ENCODE data around the gene ADAMTSL5.
"Not testable (repeated sequence)": the region's sequence is repeated elsewhere in the genome, so short reads cannot be mapped to it uniquely, and the experiment has no call there.

The ADAMTSL5 gene

GRCh38 chr19:1551068-1552040 is 38.5 kb upstream of the ADAMTSL5 start:
- Histone ChIP-seq H3K79me2 (ENCODE audit: control insufficient read depth, insufficient read depth, low read length, unreplicated experiment) (no peaks in the 10 kb centered on the region), H3K36me3 (ENCODE audit: insufficient read depth, low read length) (no peaks in the 10 kb centered on the region), H3K4me1 (ENCODE audit: control insufficient read depth, insufficient read depth, low read length, unreplicated experiment) (no peaks in the 10 kb centered on the region), H3K27me3 (ENCODE audit: insufficient read depth, low read length) (no peaks in the 10 kb centered on the region), H2AFZ (ENCODE audit: low read length, unreplicated experiment) (no peak overlapping the region), H3K4me3 (ENCODE audit: low read depth, low read length) (no peak overlapping the region), H3K27ac (ENCODE audit: low read depth, low read length) (no peak overlapping the region)

GRCh38 chr19:1549332-1549945 is 36.6 kb upstream of the ADAMTSL5 start:
- H3K27me3 ChIP-seq (ENCODE audit: insufficient read depth, low read length), result no peaks in the 10 kb centered on the region
- no peaks in the 10 kb centered on the region for H3K36me3 ChIP-seq (ENCODE audit: insufficient read depth, low read length)

GRCh38 chr19:1540365-1540925 is 27.6 kb upstream of the ADAMTSL5 start:
- Histone ChIP-seq H2AFZ (ENCODE audit: low read length, unreplicated experiment) (no peak overlapping the region), H3K79me2 (ENCODE audit: control insufficient read depth, insufficient read depth, low read length, unreplicated experiment) (no peaks in the 10 kb centered on the region), H3K4me3 (ENCODE audit: low read depth, low read length) (no peak overlapping the region), H3K4me1 (ENCODE audit: control insufficient read depth, insufficient read depth, low read length, unreplicated experiment) (peaks cover 5% of the 10 kb centered on the region), H3K27ac (ENCODE audit: low read depth, low read length) (no peak overlapping the region), H3K27me3 (ENCODE audit: insufficient read depth, low read length) (no peaks in the 10 kb centered on the region), H3K36me3 (ENCODE audit: insufficient read depth, low read length) (no peaks in the 10 kb centered on the region)

More at GRCh38 chr19:1549332-1549945, 36.6 kb upstream of the ADAMTSL5 start:
- Histone ChIP-seq H3K79me2 (ENCODE audit: control insufficient read depth, insufficient read depth, low read length, unreplicated experiment) (no peaks in the 10 kb centered on the region), H3K27ac (ENCODE audit: low read depth, low read length) (no peak overlapping the region), H2AFZ (ENCODE audit: low read length, unreplicated experiment) (no peak overlapping the region), H3K4me1 (ENCODE audit: control insufficient read depth, insufficient read depth, low read length, unreplicated experiment) (no peaks in the 10 kb centered on the region), H3K4me3 (ENCODE audit: low read depth, low read length) (no peak overlapping the region)

- not testable (repeated sequence) for H3K36me3 ChIP-seq (ENCODE audit: insufficient read depth, low read length); H3K4me1 ChIP-seq (ENCODE audit: control insufficient read depth, insufficient read depth, low read length, unreplicated experiment); H2AFZ ChIP-seq (ENCODE audit: low read length, unreplicated experiment); H3K4me3 ChIP-seq (ENCODE audit: low read depth, low read length); H3K79me2 ChIP-seq (ENCODE audit: control insufficient read depth, insufficient read depth, low read length, unreplicated experiment); H3K27me3 ChIP-seq (ENCODE audit: insufficient read depth, low read length); H3K27ac ChIP-seq (ENCODE audit: low read depth, low read length)
These were observed 26.9 kb upstream of the ADAMTSL5 start for GRCh38 chr19:1539749-1540148.

- Histone ChIP-seq H3K4me3 (ENCODE audit: low read depth, low read length) (peak overlapping the region; percentile 59), H3K27me3 (ENCODE audit: insufficient read depth, low read length) (no peaks in the 10 kb centered on the region), H2AFZ (ENCODE audit: low read length, unreplicated experiment) (no peak overlapping the region), H3K4me1 (ENCODE audit: control insufficient read depth, insufficient read depth, low read length, unreplicated experiment) (peaks cover 5% of the 10 kb centered on the region), H3K27ac (ENCODE audit: low read depth, low read length) (no peak overlapping the region), H3K36me3 (ENCODE audit: insufficient read depth, low read length) (no peaks in the 10 kb centered on the region), H3K79me2 (ENCODE audit: control insufficient read depth, insufficient read depth, low read length, unreplicated experiment) (no peaks in the 10 kb centered on the region)
These were observed 26.2 kb upstream of the ADAMTSL5 start for GRCh38 chr19:1538978-1539377.

GRCh38 chr19:1535699-1536098 is 22.9 kb upstream of the ADAMTSL5 start:
- H2AFZ ChIP-seq (ENCODE audit: low read length, unreplicated experiment); H3K36me3 ChIP-seq (ENCODE audit: insufficient read depth, low read length); H3K27ac ChIP-seq (ENCODE audit: low read depth, low read length); H3K27me3 ChIP-seq (ENCODE audit: insufficient read depth, low read length); H3K4me3 ChIP-seq (ENCODE audit: low read depth, low read length); H3K79me2 ChIP-seq (ENCODE audit: control insufficient read depth, insufficient read depth, low read length, unreplicated experiment); H3K4me1 ChIP-seq (ENCODE audit: control insufficient read depth, insufficient read depth, low read length, unreplicated experiment): not testable (repeated sequence)

GRCh38 chr19:1534972-1535371 is 22.2 kb upstream of the ADAMTSL5 start:
- Histone ChIP-seq H3K79me2 (ENCODE audit: control insufficient read depth, insufficient read depth, low read length, unreplicated experiment) (no peaks in the 10 kb centered on the region), H3K27ac (ENCODE audit: low read depth, low read length) (no peak overlapping the region), H2AFZ (ENCODE audit: low read length, unreplicated experiment) (no peak overlapping the region), H3K27me3 (ENCODE audit: insufficient read depth, low read length) (no peaks in the 10 kb centered on the region), H3K36me3 (ENCODE audit: insufficient read depth, low read length) (no peaks in the 10 kb centered on the region), H3K4me1 (ENCODE audit: control insufficient read depth, insufficient read depth, low read length, unreplicated experiment) (peaks cover 5% of the 10 kb centered on the region), H3K4me3 (ENCODE audit: low read depth, low read length) (no peak overlapping the region)

GRCh38 chr19:1533510-1534150 is 20.8 kb upstream of the ADAMTSL5 start:
- Histone ChIP-seq H3K36me3 (ENCODE audit: insufficient read depth, low read length) (no peaks in the 10 kb centered on the region), H3K79me2 (ENCODE audit: control insufficient read depth, insufficient read depth, low read length, unreplicated experiment) (no peaks in the 10 kb centered on the region), H3K27ac (ENCODE audit: low read depth, low read length) (no peak overlapping the region), H3K27me3 (ENCODE audit: insufficient read depth, low read length) (no peaks in the 10 kb centered on the region), H3K4me3 (ENCODE audit: low read depth, low read length) (no peak overlapping the region), H3K4me1 (ENCODE audit: control insufficient read depth, insufficient read depth, low read length, unreplicated experiment) (peaks cover 1% of the 10 kb centered on the region), H2AFZ (ENCODE audit: low read length, unreplicated experiment) (no peak overlapping the region)

GRCh38 chr19:1532003-1532402 is 19.2 kb upstream of the ADAMTSL5 start:
- Histone ChIP-seq H3K27me3 (ENCODE audit: insufficient read depth, low read length) (no peaks in the 10 kb centered on the region), H3K4me3 (ENCODE audit: low read depth, low read length) (no peak overlapping the region), H3K4me1 (ENCODE audit: control insufficient read depth, insufficient read depth, low read length, unreplicated experiment) (no peaks in the 10 kb centered on the region), H3K27ac (ENCODE audit: low read depth, low read length) (no peak overlapping the region), H2AFZ (ENCODE audit: low read length, unreplicated experiment) (no peak overlapping the region), H3K36me3 (ENCODE audit: insufficient read depth, low read length) (no peaks in the 10 kb centered on the region), H3K79me2 (ENCODE audit: control insufficient read depth, insufficient read depth, low read length, unreplicated experiment) (no peaks in the 10 kb centered on the region)

GRCh38 chr19:1531587-1531986 is 18.8 kb upstream of the ADAMTSL5 start:
- Histone ChIP-seq H2AFZ (ENCODE audit: low read length, unreplicated experiment) (no peak overlapping the region), H3K27ac (ENCODE audit: low read depth, low read length) (no peak overlapping the region), H3K4me1 (ENCODE audit: control insufficient read depth, insufficient read depth, low read length, unreplicated experiment) (no peaks in the 10 kb centered on the region), H3K36me3 (ENCODE audit: insufficient read depth, low read length) (no peaks in the 10 kb centered on the region), H3K27me3 (ENCODE audit: insufficient read depth, low read length) (no peaks in the 10 kb centered on the region), H3K79me2 (ENCODE audit: control insufficient read depth, insufficient read depth, low read length, unreplicated experiment) (no peaks in the 10 kb centered on the region), H3K4me3 (ENCODE audit: low read depth, low read length) (no peak overlapping the region)
